Measurements from ENCODE around the gene MEGF11.

The MEGF11 gene

DNA sequence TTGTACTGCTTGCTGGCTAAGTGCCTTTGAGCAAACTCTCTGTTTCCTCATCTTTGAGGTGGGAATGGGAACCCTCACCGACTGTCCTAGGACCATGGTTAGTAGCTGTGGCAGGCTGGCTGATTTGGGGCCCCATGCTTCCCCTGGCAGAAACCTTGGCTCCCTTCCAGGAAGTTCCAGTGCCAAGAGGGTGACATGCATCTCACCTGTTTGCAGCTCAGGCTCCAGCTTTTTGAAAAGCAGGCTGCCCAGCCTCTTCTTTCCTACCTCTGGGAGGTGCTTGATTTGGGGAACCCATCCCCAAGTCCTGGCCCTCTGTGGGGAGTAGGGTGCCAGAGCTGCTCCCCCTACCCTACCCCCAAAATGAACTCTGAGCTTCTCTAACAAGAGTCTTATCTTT, 333.4 kb downstream of the MEGF11 start:
- TF ChIP-seq, protein P1, sequence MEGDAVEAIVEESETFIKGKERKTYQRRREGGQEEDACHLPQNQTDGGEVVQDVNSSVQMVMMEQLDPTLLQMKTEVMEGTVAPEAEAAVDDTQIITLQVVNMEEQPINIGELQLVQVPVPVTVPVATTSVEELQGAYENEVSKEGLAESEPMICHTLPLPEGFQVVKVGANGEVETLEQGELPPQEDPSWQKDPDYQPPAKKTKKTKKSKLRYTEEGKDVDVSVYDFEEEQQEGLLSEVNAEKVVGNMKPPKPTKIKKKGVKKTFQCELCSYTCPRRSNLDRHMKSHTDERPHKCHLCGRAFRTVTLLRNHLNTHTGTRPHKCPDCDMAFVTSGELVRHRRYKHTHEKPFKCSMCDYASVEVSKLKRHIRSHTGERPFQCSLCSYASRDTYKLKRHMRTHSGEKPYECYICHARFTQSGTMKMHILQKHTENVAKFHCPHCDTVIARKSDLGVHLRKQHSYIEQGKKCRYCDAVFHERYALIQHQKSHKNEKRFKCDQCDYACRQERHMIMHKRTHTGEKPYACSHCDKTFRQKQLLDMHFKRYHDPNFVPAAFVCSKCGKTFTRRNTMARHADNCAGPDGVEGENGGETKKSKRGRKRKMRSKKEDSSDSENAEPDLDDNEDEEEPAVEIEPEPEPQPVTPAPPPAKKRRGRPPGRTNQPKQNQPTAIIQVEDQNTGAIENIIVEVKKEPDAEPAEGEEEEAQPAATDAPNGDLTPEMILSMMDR (IDR thresholded peaks at IDR 0.05; ENCODE audit: unreplicated experiment in 3 of 3), result no peak
- Mint-ChIP-seq H3K27me3 (ENCODE audit: low read depth) (no peaks in the 10 kb centered on the region), H3K4me3 (no peak overlapping the region), H3K36me3 (ENCODE audit: low read depth) (no peaks in the 10 kb centered on the region), H3K27ac (peak overlapping the region in 1 of 3 experiments; percentile 23), H3K4me1 (peaks cover 30% of the 10 kb centered on the region), H3K9me3 (no peaks in the 10 kb centered on the region)

GRCh38 chr15:65919353-65919752, 334.2 kb downstream of the MEGF11 start:
- Mint-ChIP-seq H3K9me3 (no peaks in the 10 kb centered on the region), H3K4me3 (no peak overlapping the region), H3K36me3 (ENCODE audit: low read depth) (no peaks in the 10 kb centered on the region), H3K4me1 (peaks cover 37% of the 10 kb centered on the region), H3K27ac (no peak overlapping the region), H3K27me3 (ENCODE audit: low read depth) (no peaks in the 10 kb centered on the region)
- TF ChIP-seq, protein P1 (IDR thresholded peaks at IDR 0.05; ENCODE audit: unreplicated experiment in 3 of 3), result no peak

- Mint-ChIP-seq H3K4me1 (peaks cover 41% of the 10 kb centered on the region), H3K9me3 (no peaks in the 10 kb centered on the region), H3K36me3 (ENCODE audit: low read depth) (no peaks in the 10 kb centered on the region), H3K27me3 (ENCODE audit: low read depth) (no peaks in the 10 kb centered on the region), H3K4me3 (no peak overlapping the region), H3K27ac (no peak overlapping the region)
- TF ChIP-seq, protein P1 (IDR thresholded peaks at IDR 0.05; ENCODE audit: unreplicated experiment in 3 of 3), result no peak
These were observed 334.6 kb downstream of the MEGF11 start for GRCh38 chr15:65918945-65919344.

GRCh38 chr15:65918357-65918920, 335.1 kb downstream of the MEGF11 start:
- Mint-ChIP-seq H3K27ac (no peak overlapping the region), H3K36me3 (ENCODE audit: low read depth) (no peaks in the 10 kb centered on the region), H3K4me1 (peaks cover 41% of the 10 kb centered on the region), H3K4me3 (no peak overlapping the region), H3K9me3 (no peaks in the 10 kb centered on the region), H3K27me3 (ENCODE audit: low read depth) (no peaks in the 10 kb centered on the region)
- TF ChIP-seq, protein P1 (IDR thresholded peaks at IDR 0.05; ENCODE audit: unreplicated experiment in 3 of 3), result no peak

- H3K4me1 Mint-ChIP-seq, result peaks cover 41% of the 10 kb centered on the region
- H3K36me3 Mint-ChIP-seq (ENCODE audit: low read depth), result no peaks in the 10 kb centered on the region
- TF ChIP-seq, protein P1 (IDR thresholded peaks at IDR 0.05; ENCODE audit: unreplicated experiment in 3 of 3), result no peak
- H3K27ac Mint-ChIP-seq, result no peak overlapping the region
- no peaks in the 10 kb centered on the region for H3K27me3 Mint-ChIP-seq (ENCODE audit: low read depth)
- H3K9me3 Mint-ChIP-seq, result no peaks in the 10 kb centered on the region
- no peak overlapping the region for H3K4me3 Mint-ChIP-seq
These were observed 335.6 kb downstream of the MEGF11 start for GRCh38 chr15:65917936-65918335.

- no peaks in the 10 kb centered on the region for H3K9me3 Mint-ChIP-seq
- H3K36me3 Mint-ChIP-seq (ENCODE audit: low read depth), result no peaks in the 10 kb centered on the region
- TF ChIP-seq, protein P1 (IDR thresholded peaks at IDR 0.05; ENCODE audit: unreplicated experiment in 3 of 3), result no peak
- H3K27me3 Mint-ChIP-seq (ENCODE audit: low read depth), result no peaks in the 10 kb centered on the region
- no peak overlapping the region for H3K4me3 Mint-ChIP-seq
- H3K4me1 Mint-ChIP-seq, result peaks cover 41% of the 10 kb centered on the region
- H3K27ac Mint-ChIP-seq, result no peak overlapping the region
These were observed 336.2 kb downstream of the MEGF11 start for GRCh38 chr15:65917407-65917756.
